GM19463 (cell line): Measurements from ENCODE around the gene S100A2.

Experiments
- ATAC-seq: cut with Tn5 transposase; IDR thresholded peaks from one replicate; pipeline ENCODE4 v1.9.1; 2021; ENCODE audit warnings: mild to moderate bottlenecking, moderate library complexity; ENCODE audit not compliant: unreplicated experiment

S100A2 gene

GRCh38 chr1:153565529-153566374, at the start of gene S100A2:
Gene S100A2 (minus strand): TSS chr1:153565844. CDS start chr1:153563877, 1,967 bp downstream.
- peak; percentile 67 for ATAC-seq

- ATAC-seq = no peak
Measured at GRCh38 chr1:153615406-153615805, 49.8 kb upstream of the S100A2 start.

GRCh38 chr1:153614906-153615305, 49.3 kb upstream of the S100A2 start:
- no peak for ATAC-seq

- ATAC-seq = no peak
Measured at GRCh38 chr1:153614189-153614900, 48.7 kb upstream of the S100A2 start.

GRCh38 chr1:153613406-153613805, 47.8 kb upstream of the S100A2 start:
- ATAC-seq = no peak

- no peak for ATAC-seq
Measured at GRCh38 chr1:153612755-153613331, 47.2 kb upstream of the S100A2 start, which contains the start of gene S100A16. Gene S100A16 (minus strand): TSS chr1:153613137. CDS start chr1:153608151, 4,986 bp downstream.

GRCh38 chr1:153612111-153612754, 46.6 kb upstream of the S100A2 start:
- no peak for ATAC-seq

- no peak for ATAC-seq
Measured at GRCh38 chr1:153611356-153611755, 45.7 kb upstream of the S100A2 start.

- no peak for ATAC-seq
Measured at GRCh38 chr1:153610811-153611301, 45.2 kb upstream of the S100A2 start.

GRCh38 chr1:153610334-153610733, 44.7 kb upstream of the S100A2 start:
- ATAC-seq = no peak

- no peak for ATAC-seq
Measured at GRCh38 chr1:153609585-153609907, 43.9 kb upstream of the S100A2 start.

- no peak for ATAC-seq
Measured at GRCh38 chr1:153608742-153609584, 43.3 kb upstream of the S100A2 start.

- no peak for ATAC-seq
Measured at GRCh38 chr1:153608089-153608682, 42.5 kb upstream of the S100A2 start.

GRCh38 chr1:153607381-153607780, 41.7 kb upstream of the S100A2 start:
- ATAC-seq = no peak

GRCh38 chr1:153606194-153606593, 40.5 kb upstream of the S100A2 start:
- ATAC-seq = no peak

- no peak for ATAC-seq
Measured at GRCh38 chr1:153602749-153603148, 37.1 kb upstream of the S100A2 start.

- no peak for ATAC-seq
Measured at GRCh38 chr1:153599847-153600246, 34.2 kb upstream of the S100A2 start.

GRCh38 chr1:153598309-153599172, 32.9 kb upstream of the S100A2 start:
- peak; percentile 94 for ATAC-seq

GRCh38 chr1:153597206-153597605, 31.6 kb upstream of the S100A2 start:
- ATAC-seq = no peak
